Measurements from ENCODE around the gene RALGPS1.

Gene RALGPS1

GRCh38 chr9:127224883-127225739 is 310.5 kb downstream of the RALGPS1 start:
- no peak for DNase-seq (ENCODE audit: low read depth)

GRCh38 chr9:127225801-127226625 is 311.4 kb downstream of the RALGPS1 start:
- no peak for DNase-seq (ENCODE audit: low read depth)

GRCh38 chr9:127229691-127230417 is 315.3 kb downstream of the RALGPS1 start:
- DNase-seq (ENCODE audit: low read depth), result no peak

- no peak for DNase-seq (ENCODE audit: low read depth)
Measured at GRCh38 chr9:127231666-127232065, 317.1 kb downstream of the RALGPS1 start.

GRCh38 chr9:127232833-127233549 is 318.4 kb downstream of the RALGPS1 start:
- DNase-seq (ENCODE audit: low read depth), result no peak

GRCh38 chr9:127233550-127233949 is 319.0 kb downstream of the RALGPS1 start:
- DNase-seq (ENCODE audit: low read depth), result no peak

- DNase-seq (ENCODE audit: low read depth), result no peak
Measured at GRCh38 chr9:127233989-127234388, 319.4 kb downstream of the RALGPS1 start.

- no peak for DNase-seq (ENCODE audit: low read depth)
Measured at GRCh38 chr9:127237801-127238200, 323.2 kb downstream of the RALGPS1 start.

GRCh38 chr9:127241354-127241753 is 326.8 kb downstream of the RALGPS1 start:
- DNase-seq (ENCODE audit: low read depth), result no peak

GRCh38 chr9:127244609-127245601 is 330.3 kb downstream of the RALGPS1 start:
- peak; percentile 57 for DNase-seq (ENCODE audit: low read depth)

- DNase-seq (ENCODE audit: low read depth), result no peak
Measured at GRCh38 chr9:127245637-127246164, 331.1 kb downstream of the RALGPS1 start.

- no peak for DNase-seq (ENCODE audit: low read depth)
Measured at GRCh38 chr9:127248241-127248640, 333.7 kb downstream of the RALGPS1 start.

- DNase-seq (ENCODE audit: low read depth), result no peak
Measured at GRCh38 chr9:127249877-127250276, 335.3 kb downstream of the RALGPS1 start.

GRCh38 chr9:127250896-127251391 is 336.4 kb downstream of the RALGPS1 start:
- DNase-seq (ENCODE audit: low read depth), result no peak

- DNase-seq (ENCODE audit: low read depth), result no peak
Measured at GRCh38 chr9:127252410-127253318, 338.1 kb downstream of the RALGPS1 start.

- no peak for DNase-seq (ENCODE audit: low read depth)
Measured at GRCh38 chr9:127253446-127253845, 338.9 kb downstream of the RALGPS1 start.

- no peak for DNase-seq (ENCODE audit: low read depth)
Measured at GRCh38 chr9:127255692-127256091, 341.1 kb downstream of the RALGPS1 start.

GRCh38 chr9:127256324-127256723 is 341.7 kb downstream of the RALGPS1 start:
- DNase-seq (ENCODE audit: low read depth), result no peak

Measured in non-pigmented ciliary epithelial cell (primary cell).